ENCODE results near the gene LRRC3C. TPM values are rescaled to one million over a fixed set of nuclear protein-coding genes. Genes with fewer than 3 reads are reported as not detected.

LRRC3C gene, protein sequence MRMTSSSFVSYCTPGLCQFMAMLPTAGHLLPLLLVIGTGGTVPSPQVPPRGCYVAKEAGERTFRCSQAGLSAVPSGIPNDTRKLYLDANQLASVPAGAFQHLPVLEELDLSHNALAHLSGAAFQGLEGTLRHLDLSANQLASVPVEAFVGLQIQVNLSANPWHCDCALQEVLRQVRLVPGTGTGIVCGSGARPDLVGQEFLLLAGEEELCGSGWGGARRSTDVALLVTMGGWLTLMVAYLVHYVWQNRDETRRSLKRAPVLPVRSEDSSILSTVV
- total RNA-seq = not detected in 2 replicates

DNA sequence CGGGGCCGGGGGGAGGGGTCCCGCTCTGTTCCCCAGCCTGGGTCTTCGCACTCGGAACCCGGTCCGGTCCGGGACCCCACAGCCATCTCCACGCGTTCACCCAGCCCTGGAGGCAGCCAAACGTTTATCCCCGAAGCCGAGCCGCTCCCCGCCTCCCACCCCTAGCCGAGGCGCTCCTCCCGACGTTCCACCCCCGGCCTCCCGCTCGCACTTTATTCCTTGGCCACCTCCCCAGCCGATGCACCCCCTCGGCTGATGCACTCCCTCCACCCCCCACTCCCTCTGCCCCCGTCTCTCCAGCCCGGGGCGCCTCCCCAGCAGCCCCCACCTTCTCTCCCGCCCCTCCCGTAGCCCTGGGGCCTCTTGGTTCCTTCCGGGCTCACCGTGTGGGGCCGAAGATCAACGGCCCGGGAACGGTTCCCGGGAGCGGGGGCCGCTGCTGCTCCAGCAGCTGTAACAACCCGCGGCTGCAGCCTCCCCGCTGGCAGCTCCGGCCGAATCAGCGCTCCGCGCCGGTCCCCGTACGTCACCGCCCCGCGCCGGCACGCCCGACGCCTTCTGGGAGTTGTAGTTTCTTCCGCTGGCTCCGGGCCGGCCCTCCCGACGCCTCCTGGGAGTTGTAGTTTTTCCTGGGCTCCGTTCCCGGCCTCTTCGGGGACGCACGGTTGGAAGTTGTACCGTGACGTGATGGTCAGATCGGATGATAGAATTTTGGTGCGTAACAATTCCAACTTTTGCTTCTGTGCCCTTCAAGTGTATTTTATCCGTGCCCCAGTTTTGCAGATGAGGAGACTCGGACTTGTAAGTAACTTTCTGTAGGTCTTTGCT is at the start of gene LRRC3C, which contains the start of gene ORMDL3:
LRRC3C (plus strand) TSS at position 632 of the 828 bp plus-strand sequence. CDS start 13,792 bp downstream, outside the sequence.
ORMDL3 (minus strand) TSS at position 501 of the 828 bp plus-strand sequence. CDS start 3,398 bp downstream, outside the sequence.

DNA sequence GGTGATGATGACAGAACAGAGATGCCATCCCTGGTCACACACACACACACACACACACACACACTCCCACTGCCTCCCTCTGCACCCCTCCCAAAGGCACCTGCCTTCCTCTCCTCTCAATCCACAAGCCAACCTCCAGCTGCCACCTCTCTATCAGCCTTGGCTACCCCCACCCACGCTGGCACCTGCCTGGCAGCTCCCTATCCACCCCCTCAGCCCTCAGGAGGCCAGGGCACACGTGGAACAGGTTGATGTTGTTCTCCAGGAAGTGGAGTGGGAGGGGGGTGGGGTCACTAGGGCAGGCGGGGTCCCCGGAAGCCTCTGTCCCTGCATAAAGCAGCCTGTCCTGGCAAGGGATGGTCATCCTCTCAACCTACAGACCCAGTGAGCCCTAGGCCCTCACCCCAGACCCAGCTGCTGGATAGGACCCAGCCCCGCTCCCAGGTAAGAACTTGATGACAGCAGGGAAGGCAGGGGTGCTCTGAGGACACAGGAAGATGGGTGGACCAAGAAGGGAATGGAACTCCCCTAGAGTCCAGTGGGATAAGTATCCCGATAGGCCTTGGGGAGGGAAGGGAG is 35.2 kb downstream of the LRRC3C start, which contains the start of gene GSDMA:
GSDMA (plus strand) TSS at position 363 of the 579 bp plus-strand sequence. CDS start 2,684 bp downstream, outside the sequence.

DNA sequence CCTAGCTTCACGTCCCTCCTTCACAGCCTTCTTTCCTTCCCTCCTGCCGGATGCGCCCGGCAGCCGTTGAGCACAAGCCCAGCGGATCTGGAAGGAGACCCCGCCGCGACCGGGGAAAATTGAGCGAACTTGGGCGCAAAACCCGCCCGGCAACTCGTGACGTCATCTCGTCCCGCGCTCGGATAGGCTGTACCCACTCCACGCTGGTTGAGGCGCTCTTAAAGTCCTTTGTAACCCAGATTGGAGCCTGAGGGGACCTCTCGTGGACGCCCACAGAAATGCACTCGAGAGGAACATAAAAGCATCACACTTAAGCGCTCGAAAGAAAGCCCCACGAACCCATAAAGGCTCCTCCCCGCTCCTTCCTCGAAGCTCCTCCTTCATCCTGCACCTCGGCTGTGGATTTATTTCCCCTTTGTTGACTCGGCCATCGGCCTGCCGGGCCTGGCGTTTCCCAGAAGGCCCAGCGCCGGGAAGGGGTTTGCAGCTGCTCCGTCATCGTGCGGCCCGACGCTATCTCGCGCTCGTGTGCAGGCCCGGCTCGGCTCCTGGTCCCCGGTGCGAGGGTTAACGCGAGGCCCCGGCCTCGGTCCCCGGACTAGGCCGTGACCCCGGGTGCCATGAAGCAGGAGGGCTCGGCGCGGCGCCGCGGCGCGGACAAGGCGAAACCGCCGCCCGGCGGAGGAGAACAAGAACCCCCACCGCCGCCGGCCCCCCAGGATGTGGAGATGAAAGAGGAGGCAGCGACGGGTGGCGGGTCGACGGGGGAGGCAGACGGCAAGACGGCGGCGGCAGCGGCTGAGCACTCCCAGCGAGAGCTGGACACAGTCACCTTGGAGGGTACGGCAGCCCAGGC is 53.0 kb downstream of the LRRC3C start, which contains the start of gene PSMD3:
PSMD3 (plus strand) TSS at position 457 of the 856 bp plus-strand sequence; CDS start at position 621, 164 bp downstream.

Other genes with a start within 250 kb of the LRRC3C start
- gene PGAP3, start 239.7 kb upstream of the LRRC3C start, total RNA-seq = 1.9 and 5.6 TPM in 2 replicates
- 15.3 TPM in 2 replicates for gene ERBB2, start 227.7 kb upstream of the LRRC3C start, total RNA-seq
- gene MIEN1, start 197.2 kb upstream of the LRRC3C start, total RNA-seq = 15.9 and 25.4 TPM in 2 replicates
- not detected in 2 replicates for gene GRB7, start 189.8 kb upstream of the LRRC3C start, total RNA-seq
- gene IKZF3, start 63.4 kb upstream of the LRRC3C start, total RNA-seq = under 0.01 TPM in 1 of 2 replicates, not detected in the other
- gene ZPBP2, start 59.5 kb upstream of the LRRC3C start, total RNA-seq = not detected in 2 replicates
- gene GSDMB, start 9.1 kb upstream of the LRRC3C start, total RNA-seq = 0.65 and 2.7 TPM in 2 replicates
- 21.4 and 23.1 TPM in 2 replicates for gene ORMDL3, start 131 bp upstream of the LRRC3C start, total RNA-seq
- gene GSDMA, start 35.3 kb downstream of the LRRC3C start, total RNA-seq = not detected in 2 replicates
- 105 and 155 TPM in 2 replicates for gene PSMD3, start 53.1 kb downstream of the LRRC3C start, total RNA-seq
- 0.46 and 0.97 TPM in 2 replicates for gene CSF3, start 87.7 kb downstream of the LRRC3C start, total RNA-seq
- 36.3 and 48.4 TPM in 2 replicates for gene MED24, start 126.7 kb downstream of the LRRC3C start, total RNA-seq
- gene THRA, start 135.2 kb downstream of the LRRC3C start, total RNA-seq = 11.7 and 17.0 TPM in 2 replicates
- gene NR1D1, start 172.9 kb downstream of the LRRC3C start, total RNA-seq = 0.30 and 0.32 TPM in 2 replicates
- gene MSL1, start 194.2 kb downstream of the LRRC3C start, total RNA-seq = 28.3 and 36.8 TPM in 2 replicates
- 20.8 and 25.0 TPM in 2 replicates for gene CASC3, start 212.8 kb downstream of the LRRC3C start, total RNA-seq
- gene RAPGEFL1, start 249.7 kb downstream of the LRRC3C start, total RNA-seq = 0.91 and 2.9 TPM in 2 replicates

Data from epithelial cell of umbilical artery (primary cell).